Keratinocyte (primary cell): ENCODE results near the gene ANGEL2. TPM values are rescaled to one million over a fixed set of nuclear protein-coding genes. Genes with fewer than 3 reads are reported as not detected.

Experiments used
- DNase-seq: peaks from one replicate; pipeline ENCODE4 v3.0.0-alpha.2; 2011; ENCODE audit warnings: low read depth, missing footprints, low spot score
- FAIRE-seq: peaks from 2 replicates; lab custom pipeline; 2011; peaks lifted over from hg19 to GRCh38; lab: Jason Lieb, UNC
- H2AFZ ChIP-seq: 2 replicates; pipeline ENCODE4 v1.6.0; 2012; ENCODE audit warnings: low read length, control low read depth, inconsistent platforms; ENCODE audit not compliant: control insufficient read depth
- H3K27ac ChIP-seq: 2 replicates; pipeline ENCODE4 v1.5.1; 2011; ENCODE audit warnings: low read length; ENCODE audit not compliant: control insufficient read depth, insufficient read depth
- H3K27me3 ChIP-seq: 3 replicates; pipeline ENCODE4 v1.6.0; 2011; ENCODE audit warnings: low read length; ENCODE audit not compliant: control insufficient read depth, insufficient read depth; ENCODE audit errors: extremely low read depth
- H3K36me3 ChIP-seq, 2 experiments: 2 replicates in 1 of 2; 3 replicates in 1 of 2; pipeline ENCODE4 v1.5.1; 2011; ENCODE audit warnings: low read length in 2 of 2, mild to moderate bottlenecking in 1 of 2; ENCODE audit not compliant: control insufficient read depth in 2 of 2, insufficient read depth in 2 of 2; ENCODE audit errors: extremely low read depth in 1 of 2
- H3K4me1 ChIP-seq: 3 replicates; pipeline ENCODE4 v1.5.1; 2011; ENCODE audit warnings: low read length; ENCODE audit not compliant: control insufficient read depth, insufficient read depth; ENCODE audit errors: extremely low read depth
- H3K4me2 ChIP-seq: 3 replicates; pipeline ENCODE4 v1.6.0; 2011; ENCODE audit warnings: low read depth, low read length; ENCODE audit not compliant: control insufficient read depth, insufficient read depth; ENCODE audit errors: extremely low read depth
- H3K4me3 ChIP-seq, 3 experiments: fragments of 200-600 bp in 1 of 3; sonication (generic) in 1 of 3; 2 replicates in 2 of 3; 3 replicates in 1 of 3; pipeline ENCODE4 v1.5.1; 2011 to 2016; ENCODE audit warnings: low read length in 3 of 3, mild to moderate bottlenecking in 3 of 3, control low read depth in 2 of 3, inconsistent platforms in 1 of 3, low read depth in 1 of 3, mixed read lengths in 1 of 3, mixed run types in 1 of 3, moderate library complexity in 1 of 3; ENCODE audit not compliant: control insufficient read depth in 2 of 3, insufficient read depth in 2 of 3; ENCODE audit errors: extremely low read depth in 1 of 3
- H3K79me2 ChIP-seq: 2 replicates; pipeline ENCODE4 v1.6.0; 2012; ENCODE audit warnings: low read length; ENCODE audit not compliant: control insufficient read depth, insufficient read depth
- H3K9ac ChIP-seq: 3 replicates; pipeline ENCODE4 v1.6.0; 2011; ENCODE audit warnings: low read length; ENCODE audit not compliant: control insufficient read depth, insufficient read depth; ENCODE audit errors: extremely low read depth
- H3K9me1 ChIP-seq: 3 replicates; pipeline ENCODE4 v1.6.0; 2011; ENCODE audit warnings: low read length; ENCODE audit not compliant: control insufficient read depth, insufficient read depth; ENCODE audit errors: extremely low read depth
- H3K9me3 ChIP-seq: 2 replicates; pipeline ENCODE4 v1.5.1; 2012; ENCODE audit warnings: low read depth, low read length; ENCODE audit not compliant: control insufficient read depth
- H4K20me1 ChIP-seq: 3 replicates; pipeline ENCODE4 v1.6.0; 2011; ENCODE audit warnings: low read length; ENCODE audit not compliant: control insufficient read depth, insufficient read depth; ENCODE audit errors: extremely low read depth
- CTCF ChIP-seq, 3 experiments: IDR thresholded peaks in 1 of 3; conservative IDR thresholded peaks in 1 of 3; optimal IDR thresholded peaks in 1 of 3; 2 replicates in 2 of 3; 3 replicates in 1 of 3; pipeline versions ENCODE3 to v1.5.1; 2011; ENCODE audit warnings: low read length in 3 of 3, mild to moderate bottlenecking in 3 of 3, moderate library complexity in 2 of 3, control low read depth in 1 of 3, inconsistent platforms in 1 of 3; ENCODE audit not compliant: insufficient read depth in 2 of 3; ENCODE audit errors: extremely low read depth in 1 of 3
- EZH2 ChIP-seq: IDR thresholded peaks from one replicate; pipeline ENCODE4 v1.6.1; 2012; ENCODE audit warnings: inconsistent platforms, mild to moderate bottlenecking, low read length, moderate library complexity
- dilution Hi-C: fragments of 300-500 bp; cut with MboI; formaldehyde crosslinking; loops from one replicate; pipeline ENCODE4 v1.7.0; 2020; ENCODE audit warnings: low sequenced_read_pairs; ENCODE audit not compliant: extremely low pct_ligation_motif_present
- polyA plus RNA-seq, 5 experiments: library from polyadenylated mRNA; depleted of rRNA in 3 of 5; stranded (reverse) in 3 of 5; stranded (forward) in 1 of 5; unstranded in 1 of 5; fragments of >200 nt; gene quantifications; 1 replicate in 1 of 5; 2 replicates in 3 of 5; 3 replicates in 1 of 5; pipeline versions ENCODE4 v1.2.1 to v1.2.3, GENCODE V29; 2011 to 2012; ENCODE audit warnings: missing spikeins in 2 of 5, low read depth in 1 of 5, low replicate concordance in 1 of 5

Gene ANGEL2
- polyA plus RNA-seq, 1 donor (not counting 4 experiments of a cell fraction or from before 2014, with no cell fraction given), result 25.6 TPM

GRCh38 chr1:212982430-212983152, 33.1 kb downstream of the ANGEL2 start:
- no peak overlapping the region for H3K4me3 ChIP-seq
- dilution Hi-C loops, result no loop called here
- DNase-seq, result no peak

GRCh38 chr1:212981571-212982328, 33.9 kb downstream of the ANGEL2 start:
- Histone ChIP-seq H4K20me1 (no peaks in the 10 kb centered on the region), H3K79me2 (no peaks in the 10 kb centered on the region), H3K9ac (no peak overlapping the region), H3K4me3 (no peak overlapping the region), H3K27ac (no peak overlapping the region), H3K27me3 (no peaks in the 10 kb centered on the region), H2AFZ (no peak overlapping the region), H3K4me1 (no peaks in the 10 kb centered on the region), H3K9me3 (no peaks in the 10 kb centered on the region), H3K9me1 (no peaks in the 10 kb centered on the region), H3K36me3 (no peaks in the 10 kb centered on the region), H3K4me2 (no peak overlapping the region)
- FAIRE-seq, result no peak
- no peak for DNase-seq
- TF ChIP-seq CTCF (optimal IDR thresholded peaks at IDR 0.05 in 1 of 3, IDR thresholded peaks at IDR 0.05 in 1 of 3, conservative IDR thresholded peaks at IDR 0.05 in 1 of 3; ENCODE audit: extremely low read depth in 1 of 3, insufficient read depth in 2 of 3, low read length in 3 of 3) (no peak), EZH2 (no peak)
- dilution Hi-C loops, result no loop called here

More at GRCh38 chr1:212982430-212983152, 33.1 kb downstream of the ANGEL2 start:
- H3K9ac ChIP-seq, result no peak overlapping the region
- no peaks in the 10 kb centered on the region for H4K20me1 ChIP-seq
- no peaks in the 10 kb centered on the region for H3K27me3 ChIP-seq
- H2AFZ ChIP-seq, result no peak overlapping the region
- peaks cover 1% of the 10 kb centered on the region for H3K4me1 ChIP-seq
- no peak for TF ChIP-seq EZH2
- TF ChIP-seq CTCF (optimal IDR thresholded peaks at IDR 0.05 in 1 of 3, IDR thresholded peaks at IDR 0.05 in 1 of 3, conservative IDR thresholded peaks at IDR 0.05 in 1 of 3; ENCODE audit: extremely low read depth in 1 of 3, insufficient read depth in 2 of 3, low read length in 3 of 3), result no peak
- H3K9me1 ChIP-seq, result no peaks in the 10 kb centered on the region
- H3K9me3 ChIP-seq, result no peaks in the 10 kb centered on the region
- FAIRE-seq, result no peak
- H3K4me2 ChIP-seq, result no peak overlapping the region
- no peaks in the 10 kb centered on the region for H3K79me2 ChIP-seq
- no peak overlapping the region for H3K27ac ChIP-seq
- no peaks in the 10 kb centered on the region for H3K36me3 ChIP-seq
